Liver (tissue), 9 donors: ENCODE measurements around the gene MED27. TPM values are rescaled to one million over a fixed set of nuclear protein-coding genes. Genes with fewer than 3 reads are reported as not detected.

Experiments
- DNase-seq: peaks from one replicate; pipeline ENCODE4 v3.0.0-alpha.2; 2017; ENCODE audit warnings: low spot score
- H3K27ac ChIP-seq, 2 donors: one replicate each; pipeline ENCODE4 v1.7.0; 2013; ENCODE audit warnings: inconsistent platforms in 2 of 2, low read length in 2 of 2, control low read depth in 1 of 2, low read depth in 1 of 2, mild to moderate bottlenecking in 1 of 2
- H3K27me3 ChIP-seq, 4 donors: one replicate each; pipeline versions ENCODE4 v1.6.1 to v1.7.0; 2013; ENCODE audit warnings: low read length in 3 of 4, inconsistent platforms in 1 of 4, mild to moderate bottlenecking in 1 of 4, moderate library complexity in 1 of 4; ENCODE audit not compliant: control insufficient read depth in 4 of 4, insufficient read depth in 4 of 4
- H3K36me3 ChIP-seq, 4 donors: one replicate each; pipeline versions ENCODE4 v1.6.1 to v1.7.0; 2013; ENCODE audit warnings: low read length in 3 of 4, mild to moderate bottlenecking in 3 of 4, low read depth in 1 of 4, moderate library complexity in 1 of 4; ENCODE audit not compliant: control insufficient read depth in 4 of 4, insufficient read depth in 3 of 4
- H3K4me1 ChIP-seq, 4 donors: one replicate each; pipeline versions ENCODE4 v1.6.1 to v1.7.0; 2013; ENCODE audit warnings: low read length in 3 of 4, mild to moderate bottlenecking in 3 of 4, moderate library complexity in 1 of 4; ENCODE audit not compliant: control insufficient read depth in 4 of 4, insufficient read depth in 4 of 4
- H3K4me3 ChIP-seq, 3 donors: one replicate each; pipeline versions ENCODE4 v1.6.1 to v1.7.0; 2013; ENCODE audit warnings: low read length in 3 of 3, control low read depth in 1 of 3, low read depth in 1 of 3, mild to moderate bottlenecking in 1 of 3
- H3K9ac ChIP-seq, 2 donors: one replicate each; pipeline ENCODE4 v1.7.0; 2013; ENCODE audit warnings: low read length in 2 of 2, mild to moderate bottlenecking in 2 of 2, moderate library complexity in 2 of 2, control low read depth in 1 of 2, low read depth in 1 of 2
- H3K9me3 ChIP-seq, 4 donors: one replicate each; pipeline versions ENCODE4 v1.6.1 to v1.7.0; 2013; ENCODE audit warnings: low read length in 3 of 4; ENCODE audit not compliant: control insufficient read depth in 4 of 4
- EGR1 ChIP-seq, 2 donors: IDR thresholded peaks; 2 replicates each; pipeline ENCODE4 v1.6.1; 2016 to 2018; ENCODE audit warnings: antibody characterized with exemption in 2 of 2, low read depth in 2 of 2
- FOXA1 ChIP-seq: IDR thresholded peaks from 2 replicates; pipeline ENCODE4 v1.6.1; 2016; ENCODE audit warnings: antibody characterized with exemption
- FOXA2 ChIP-seq: IDR thresholded peaks from 2 replicates; pipeline ENCODE4 v1.6.1; 2016; ENCODE audit warnings: antibody characterized with exemption
- GABPA ChIP-seq, 2 donors: IDR thresholded peaks in 1 of 2; conservative IDR thresholded peaks in 1 of 2; 2 replicates each; pipeline ENCODE4 v1.6.1; 2016; ENCODE audit warnings: antibody characterized with exemption in 2 of 2, mild to moderate bottlenecking in 1 of 2, moderate library complexity in 1 of 2
- HNF4A ChIP-seq, 2 donors: conservative IDR thresholded peaks; 2 replicates each; pipeline ENCODE4 v1.6.1; 2016; ENCODE audit warnings: antibody characterized with exemption in 2 of 2, mild to moderate bottlenecking in 2 of 2
- HNF4G ChIP-seq: IDR thresholded peaks from 2 replicates; pipeline ENCODE4 v1.6.1; 2016; ENCODE audit warnings: antibody characterized with exemption
- JUND ChIP-seq, 2 donors: IDR thresholded peaks; 2 replicates each; pipeline ENCODE4 v1.6.1; 2016; ENCODE audit warnings: antibody characterized with exemption in 2 of 2
- NR2F2 ChIP-seq: IDR thresholded peaks from 2 replicates; pipeline ENCODE4 v1.6.1; 2016; ENCODE audit warnings: antibody characterized with exemption
- RAD21 ChIP-seq, 2 donors: IDR thresholded peaks; 2 replicates each; pipeline ENCODE4 v1.6.1; 2016; ENCODE audit warnings: antibody characterized with exemption in 2 of 2, mild to moderate bottlenecking in 2 of 2
- RXRA ChIP-seq, 2 donors: IDR thresholded peaks; 2 replicates each; pipeline ENCODE4 v1.6.1; 2017 to 2018; ENCODE audit warnings: antibody characterized with exemption in 2 of 2, mild to moderate bottlenecking in 1 of 2
- SP1 ChIP-seq: IDR thresholded peaks from 2 replicates; pipeline ENCODE4 v1.6.1; 2018; ENCODE audit warnings: antibody characterized with exemption, mild to moderate bottlenecking
- TAF1 ChIP-seq: conservative IDR thresholded peaks from 2 replicates; pipeline ENCODE4 v1.6.1; 2016; ENCODE audit warnings: antibody characterized with exemption, mild to moderate bottlenecking
- YY1 ChIP-seq: IDR thresholded peaks from 2 replicates; pipeline ENCODE4 v1.6.1; 2016; ENCODE audit warnings: antibody characterized with exemption, mild to moderate bottlenecking
- WGBS: extraction: QIAGEN DNeasy Blood & Tissue Kit; methylation state at CpG from one replicate; pipeline ENCODE4 v1.1.7; 2013; 5-methylcytosine and 5-hydroxymethylcytosine counted together
- polyA plus RNA-seq, 2 donors: library from polyadenylated mRNA; stranded (reverse) in 1 of 2; unstranded in 1 of 2; fragments of 200-250 nt in 1 of 2; fragments of >200 nt in 1 of 2; fragmentation: Nextera tagmentation in 1 of 2; extraction: Ambion mirVana in 1 of 2; gene quantifications; one replicate each; pipeline versions ENCODE4 v1.2.1 to v1.2.3, GENCODE V29; 2013 to 2015
- total RNA-seq, 2 donors: library from RNA; depleted of rRNA; stranded (reverse); fragments of >200 nt; gene quantifications; one replicate each; pipeline ENCODE4 v1.2.3, GENCODE V29; 2014
- TF ChIP-seq, protein P1 (sequence below): IDR thresholded peaks from 2 replicates; pipeline ENCODE4 v1.6.1; 2016; ENCODE audit warnings: antibody characterized with exemption
- TF ChIP-seq, protein P2 (sequence below): IDR thresholded peaks from 2 replicates; pipeline ENCODE4 v1.6.1; 2016; ENCODE audit warnings: antibody characterized with exemption
- TF ChIP-seq, protein P3 (sequence below): IDR thresholded peaks from 2 replicates; pipeline ENCODE4 v1.6.1; 2016; ENCODE audit warnings: antibody characterized with exemption, mild to moderate bottlenecking
- TF ChIP-seq, protein P4 (sequence below): fragments of 150-350 bp; IDR thresholded peaks from 2 replicates; pipeline ENCODE4 v1.5.1; 2017; ENCODE audit warnings: improper control_type of control experiment, low read depth, low read length; ENCODE audit not compliant: missing input control
- TF ChIP-seq, protein P5 (sequence below): IDR thresholded peaks from 2 replicates; pipeline ENCODE4 v1.6.1; 2016; ENCODE audit warnings: antibody characterized with exemption
- donor health status: healthy.
- donor health status: healthy.
- donor health status: healthy.
- donor health status: healthy.
- donor health status: healthy.

MED27 gene
- total and polyA plus RNA-seq, 4 donors, result 4.6 to 7.9 (median 5.5) TPM

DNA sequence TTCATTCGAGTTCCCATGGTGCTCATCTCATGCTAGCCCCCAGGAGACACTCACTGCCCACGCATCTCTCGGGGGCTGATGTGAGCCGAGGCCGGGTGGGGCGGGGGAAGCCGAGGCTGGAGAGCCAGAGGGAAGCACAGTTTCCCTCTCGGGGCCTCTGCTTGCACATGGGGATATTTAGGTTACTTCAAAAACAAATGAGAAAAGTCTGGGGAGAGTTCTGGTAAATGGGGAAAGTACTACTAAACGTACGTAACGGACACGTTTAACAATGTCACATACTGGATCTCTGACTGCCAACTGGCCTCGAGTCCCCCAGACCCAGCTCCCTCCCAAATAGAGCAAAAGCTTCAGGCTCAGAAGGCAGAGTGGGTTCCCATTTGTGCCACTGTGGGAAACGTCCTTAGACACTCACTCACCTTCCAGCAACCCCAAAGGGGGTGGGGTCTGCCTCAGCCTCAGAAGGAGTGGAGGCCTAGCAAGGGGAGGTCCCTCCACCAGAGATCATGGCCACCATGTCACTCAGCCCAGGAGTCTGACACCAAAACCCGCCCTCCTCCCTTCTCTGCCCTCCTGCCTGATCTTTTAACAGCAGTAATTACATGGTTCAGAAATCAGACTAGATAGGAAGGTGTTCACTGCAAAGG is 48.3 kb upstream of the MED27 start:
- no peaks in the 10 kb centered on the region for H3K9me3 ChIP-seq
- H3K4me3 ChIP-seq, result no peak overlapping the region
- TF ChIP-seq RXRA (IDR thresholded peaks at IDR 0.05), result no peak
- no peak for TF ChIP-seq NR2F2
- no peak for TF ChIP-seq YY1
- no peak for TF ChIP-seq TAF1
- TF ChIP-seq, protein P1, sequence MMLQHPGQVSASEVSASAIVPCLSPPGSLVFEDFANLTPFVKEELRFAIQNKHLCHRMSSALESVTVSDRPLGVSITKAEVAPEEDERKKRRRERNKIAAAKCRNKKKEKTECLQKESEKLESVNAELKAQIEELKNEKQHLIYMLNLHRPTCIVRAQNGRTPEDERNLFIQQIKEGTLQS, result no peak
- no peak for TF ChIP-seq FOXA1
- TF ChIP-seq, protein P2, sequence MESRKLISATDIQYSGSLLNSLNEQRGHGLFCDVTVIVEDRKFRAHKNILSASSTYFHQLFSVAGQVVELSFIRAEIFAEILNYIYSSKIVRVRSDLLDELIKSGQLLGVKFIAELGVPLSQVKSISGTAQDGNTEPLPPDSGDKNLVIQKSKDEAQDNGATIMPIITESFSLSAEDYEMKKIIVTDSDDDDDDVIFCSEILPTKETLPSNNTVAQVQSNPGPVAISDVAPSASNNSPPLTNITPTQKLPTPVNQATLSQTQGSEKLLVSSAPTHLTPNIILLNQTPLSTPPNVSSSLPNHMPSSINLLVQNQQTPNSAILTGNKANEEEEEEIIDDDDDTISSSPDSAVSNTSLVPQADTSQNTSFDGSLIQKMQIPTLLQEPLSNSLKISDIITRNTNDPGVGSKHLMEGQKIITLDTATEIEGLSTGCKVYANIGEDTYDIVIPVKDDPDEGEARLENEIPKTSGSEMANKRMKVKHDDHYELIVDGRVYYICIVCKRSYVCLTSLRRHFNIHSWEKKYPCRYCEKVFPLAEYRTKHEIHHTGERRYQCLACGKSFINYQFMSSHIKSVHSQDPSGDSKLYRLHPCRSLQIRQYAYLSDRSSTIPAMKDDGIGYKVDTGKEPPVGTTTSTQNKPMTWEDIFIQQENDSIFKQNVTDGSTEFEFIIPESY, result no peak
- TF ChIP-seq SP1, result no peak
- TF ChIP-seq HNF4A (conservative IDR thresholded peaks at IDR 0.05), result no peak
- no peak for TF ChIP-seq JUND (IDR thresholded peaks at IDR 0.05)
- TF ChIP-seq HNF4G, result no peak
- no peaks in the 10 kb centered on the region for H3K36me3 ChIP-seq
- DNase-seq, result no peak
- WGBS, result 74% methylated on average over 15 of the region's 15 CpGs
- peaks cover 0 to 15% (median 3%) of the 10 kb centered on the region in 4 donors for H3K27me3 ChIP-seq
- H3K4me1 ChIP-seq, result no peaks in the 10 kb centered on the region
- no peak overlapping the region for H3K27ac ChIP-seq
- H3K9ac ChIP-seq, result no peak overlapping the region

DNA sequence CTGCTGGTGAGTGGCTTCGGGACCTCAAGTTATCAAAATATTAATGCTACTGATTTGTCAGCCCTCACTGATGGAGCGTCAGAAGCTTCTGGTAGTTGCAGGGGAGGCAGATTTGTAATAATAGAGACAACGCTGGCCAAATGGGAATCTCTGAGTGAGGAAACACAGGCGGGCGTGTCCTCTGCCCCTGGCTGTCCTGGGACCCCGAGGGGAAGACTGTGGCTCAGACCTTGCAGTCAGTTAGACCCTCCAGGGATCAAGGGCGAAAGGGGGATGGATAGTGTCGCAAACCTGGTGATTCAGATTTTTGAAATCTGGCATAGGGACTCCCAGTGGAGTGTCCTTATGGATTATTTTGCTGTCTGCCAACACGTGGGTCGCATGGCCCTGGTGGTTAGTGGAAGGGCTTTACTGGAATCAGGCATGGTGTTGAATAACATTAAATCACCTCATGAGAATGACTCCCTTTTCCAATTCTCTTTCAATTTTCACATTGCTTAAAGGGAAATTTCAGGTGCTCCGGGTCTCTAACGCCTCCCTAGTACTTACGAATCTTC is 47.1 kb upstream of the MED27 start:
- Histone ChIP-seq H3K27me3 (peaks cover 0 to 11% (median 2%) of the 10 kb centered on the region in 4 donors), H3K36me3 (no peaks in the 10 kb centered on the region), H3K4me1 (no peaks in the 10 kb centered on the region), H3K4me3 (no peak overlapping the region), H3K27ac (no peak overlapping the region), H3K9ac (no peak overlapping the region), H3K9me3 (no peaks in the 10 kb centered on the region)
- WGBS, result 65% methylated on average over 13 of the region's 13 CpGs
- no peak for DNase-seq
- TF ChIP-seq HNF4G, result no peak
- TF ChIP-seq, protein P2, result no peak
- TF ChIP-seq JUND (IDR thresholded peaks at IDR 0.05), result no peak
- TF ChIP-seq, protein P1, result no peak
- TF ChIP-seq RAD21 (IDR thresholded peaks at IDR 0.05), result no peak
- no peak for TF ChIP-seq GABPA (IDR thresholded peaks at IDR 0.05 in 1 of 2, conservative IDR thresholded peaks at IDR 0.05 in 1 of 2)
- TF ChIP-seq, protein P3, sequence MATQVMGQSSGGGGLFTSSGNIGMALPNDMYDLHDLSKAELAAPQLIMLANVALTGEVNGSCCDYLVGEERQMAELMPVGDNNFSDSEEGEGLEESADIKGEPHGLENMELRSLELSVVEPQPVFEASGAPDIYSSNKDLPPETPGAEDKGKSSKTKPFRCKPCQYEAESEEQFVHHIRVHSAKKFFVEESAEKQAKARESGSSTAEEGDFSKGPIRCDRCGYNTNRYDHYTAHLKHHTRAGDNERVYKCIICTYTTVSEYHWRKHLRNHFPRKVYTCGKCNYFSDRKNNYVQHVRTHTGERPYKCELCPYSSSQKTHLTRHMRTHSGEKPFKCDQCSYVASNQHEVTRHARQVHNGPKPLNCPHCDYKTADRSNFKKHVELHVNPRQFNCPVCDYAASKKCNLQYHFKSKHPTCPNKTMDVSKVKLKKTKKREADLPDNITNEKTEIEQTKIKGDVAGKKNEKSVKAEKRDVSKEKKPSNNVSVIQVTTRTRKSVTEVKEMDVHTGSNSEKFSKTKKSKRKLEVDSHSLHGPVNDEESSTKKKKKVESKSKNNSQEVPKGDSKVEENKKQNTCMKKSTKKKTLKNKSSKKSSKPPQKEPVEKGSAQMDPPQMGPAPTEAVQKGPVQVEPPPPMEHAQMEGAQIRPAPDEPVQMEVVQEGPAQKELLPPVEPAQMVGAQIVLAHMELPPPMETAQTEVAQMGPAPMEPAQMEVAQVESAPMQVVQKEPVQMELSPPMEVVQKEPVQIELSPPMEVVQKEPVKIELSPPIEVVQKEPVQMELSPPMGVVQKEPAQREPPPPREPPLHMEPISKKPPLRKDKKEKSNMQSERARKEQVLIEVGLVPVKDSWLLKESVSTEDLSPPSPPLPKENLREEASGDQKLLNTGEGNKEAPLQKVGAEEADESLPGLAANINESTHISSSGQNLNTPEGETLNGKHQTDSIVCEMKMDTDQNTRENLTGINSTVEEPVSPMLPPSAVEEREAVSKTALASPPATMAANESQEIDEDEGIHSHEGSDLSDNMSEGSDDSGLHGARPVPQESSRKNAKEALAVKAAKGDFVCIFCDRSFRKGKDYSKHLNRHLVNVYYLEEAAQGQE, result no peak
- TF ChIP-seq RXRA (IDR thresholded peaks at IDR 0.05), result no peak
- TF ChIP-seq, protein P4, sequence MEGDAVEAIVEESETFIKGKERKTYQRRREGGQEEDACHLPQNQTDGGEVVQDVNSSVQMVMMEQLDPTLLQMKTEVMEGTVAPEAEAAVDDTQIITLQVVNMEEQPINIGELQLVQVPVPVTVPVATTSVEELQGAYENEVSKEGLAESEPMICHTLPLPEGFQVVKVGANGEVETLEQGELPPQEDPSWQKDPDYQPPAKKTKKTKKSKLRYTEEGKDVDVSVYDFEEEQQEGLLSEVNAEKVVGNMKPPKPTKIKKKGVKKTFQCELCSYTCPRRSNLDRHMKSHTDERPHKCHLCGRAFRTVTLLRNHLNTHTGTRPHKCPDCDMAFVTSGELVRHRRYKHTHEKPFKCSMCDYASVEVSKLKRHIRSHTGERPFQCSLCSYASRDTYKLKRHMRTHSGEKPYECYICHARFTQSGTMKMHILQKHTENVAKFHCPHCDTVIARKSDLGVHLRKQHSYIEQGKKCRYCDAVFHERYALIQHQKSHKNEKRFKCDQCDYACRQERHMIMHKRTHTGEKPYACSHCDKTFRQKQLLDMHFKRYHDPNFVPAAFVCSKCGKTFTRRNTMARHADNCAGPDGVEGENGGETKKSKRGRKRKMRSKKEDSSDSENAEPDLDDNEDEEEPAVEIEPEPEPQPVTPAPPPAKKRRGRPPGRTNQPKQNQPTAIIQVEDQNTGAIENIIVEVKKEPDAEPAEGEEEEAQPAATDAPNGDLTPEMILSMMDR, result no peak
- TF ChIP-seq HNF4A (conservative IDR thresholded peaks at IDR 0.05), result no peak
- no peak for TF ChIP-seq FOXA2
- TF ChIP-seq, protein P5, sequence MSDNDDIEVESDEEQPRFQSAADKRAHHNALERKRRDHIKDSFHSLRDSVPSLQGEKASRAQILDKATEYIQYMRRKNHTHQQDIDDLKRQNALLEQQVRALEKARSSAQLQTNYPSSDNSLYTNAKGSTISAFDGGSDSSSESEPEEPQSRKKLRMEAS, result no peak
- no peak for TF ChIP-seq NR2F2
- TF ChIP-seq YY1, result no peak
- TF ChIP-seq EGR1 (IDR thresholded peaks at IDR 0.05; ENCODE audit: low read depth in 2 of 2), result no peak
- no peak for TF ChIP-seq FOXA1
- TF ChIP-seq TAF1, result no peak
- TF ChIP-seq SP1, result no peak
